Stimulated activated naive CD8-positive, alpha-beta T cell treated with anti-CD3 and anti-CD28 coated beads, Interleukin-15, amount 100 ng/mL, for 72 hours (primary cell): Measurements from ENCODE around the gene ZNF555.

ENCODE experiments used
- ATAC-seq: fragments of 150-1000 bp; cut with Tn5 transposase; 2 replicates; pipeline ENCODE4 v1.10.0; 2021; ENCODE audit warnings: mild to moderate bottlenecking, moderate library complexity
- DNase-seq, 2 donors: peaks; one replicate each; pipeline ENCODE4 v3.0.0; 2021 to 2022
- H3K27ac Mint-ChIP-seq, 2 donors: one replicate each; pipeline ENCODE4 v1.8.0; 2022; ENCODE audit warnings: mild to moderate bottlenecking in 2 of 2, mixed read lengths in 2 of 2, moderate library complexity in 2 of 2
- H3K27me3 Mint-ChIP-seq: one replicate; pipeline ENCODE4 v1.8.0; 2022; ENCODE audit warnings: mixed read lengths
- H3K4me1 Mint-ChIP-seq: one replicate; pipeline ENCODE4 v1.8.0; 2022; ENCODE audit warnings: mild to moderate bottlenecking, mixed read lengths
- H3K4me3 Mint-ChIP-seq, 2 donors: one replicate each; pipeline ENCODE4 v1.8.0; 2022; ENCODE audit warnings: mild to moderate bottlenecking in 2 of 2, mixed read lengths in 2 of 2, moderate library complexity in 1 of 2
- H3K9me3 Mint-ChIP-seq, 2 donors: one replicate each; pipeline ENCODE4 v1.8.0; 2022; ENCODE audit warnings: mixed read lengths in 2 of 2

ZNF555 gene

GRCh38 chr19:2905918-2906519, 64.7 kb downstream of the ZNF555 start:
- no peak for ATAC-seq
- Mint-ChIP-seq H3K27me3 (no peaks in the 10 kb centered on the region), H3K27ac (peak overlapping the region in 1 of 2 donors; percentile 42), H3K4me3 (no peak overlapping the region), H3K9me3 (no peaks in the 10 kb centered on the region), H3K4me1 (peaks cover 50% of the 10 kb centered on the region)
- no peak for DNase-seq

GRCh38 chr19:2906631-2907195, 65.4 kb downstream of the ZNF555 start:
- ATAC-seq (no peak), DNase-seq (no peak)
- Mint-ChIP-seq H3K27me3 (no peaks in the 10 kb centered on the region), H3K4me1 (peaks cover 48% of the 10 kb centered on the region), H3K9me3 (peaks cover 0 to 2% of the 10 kb centered on the region in 2 donors), H3K4me3 (no peak overlapping the region), H3K27ac (no peak overlapping the region)
